ENCODE data around the gene OR6Q1.
"Not testable (repeated sequence)": the region's sequence is repeated elsewhere in the genome, so short reads cannot be mapped to it uniquely, and the experiment has no call there.

Gene OR6Q1, protein sequence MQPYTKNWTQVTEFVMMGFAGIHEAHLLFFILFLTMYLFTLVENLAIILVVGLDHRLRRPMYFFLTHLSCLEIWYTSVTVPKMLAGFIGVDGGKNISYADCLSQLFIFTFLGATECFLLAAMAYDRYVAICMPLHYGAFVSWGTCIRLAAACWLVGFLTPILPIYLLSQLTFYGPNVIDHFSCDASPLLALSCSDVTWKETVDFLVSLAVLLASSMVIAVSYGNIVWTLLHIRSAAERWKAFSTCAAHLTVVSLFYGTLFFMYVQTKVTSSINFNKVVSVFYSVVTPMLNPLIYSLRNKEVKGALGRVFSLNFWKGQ

GRCh38 chr11:58030653-58031052 is at the start of gene OR6Q1:
Gene OR6Q1 (plus strand): TSS chr11:58030953. CDS start chr11:58030953, 0 bp downstream.
- no peak for DNase-seq (ENCODE audit: low read depth, low spot score)

- no peak for DNase-seq (ENCODE audit: low read depth, low spot score)
Observed at GRCh38 chr11:57981536-57981935, 49.2 kb upstream of the OR6Q1 start.

- no peak for DNase-seq (ENCODE audit: low read depth, low spot score)
Observed at GRCh38 chr11:57982776-57983175, 48.0 kb upstream of the OR6Q1 start.

DNA sequence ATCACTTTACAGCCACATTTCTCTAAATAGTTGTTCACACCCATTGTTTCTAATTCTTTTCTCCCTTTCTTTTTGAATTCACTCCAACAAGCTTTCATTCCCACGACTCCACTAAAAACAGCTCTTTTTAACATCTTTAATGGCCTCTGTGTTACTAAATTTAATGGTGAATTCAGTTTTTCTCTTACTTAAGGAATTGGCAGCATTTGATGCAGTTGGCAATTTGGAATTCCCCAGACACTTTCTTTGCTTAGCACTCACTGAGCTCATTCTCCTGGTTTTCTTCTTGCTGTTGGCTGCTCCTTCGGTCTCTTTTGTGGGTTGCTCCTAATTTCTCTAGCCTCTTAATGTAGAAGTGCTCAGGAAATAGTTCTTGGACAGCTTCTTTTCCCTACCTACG is 47.6 kb upstream of the OR6Q1 start:
- no peak for DNase-seq (ENCODE audit: low read depth, low spot score)

- not testable (repeated sequence) for DNase-seq (ENCODE audit: low read depth, low spot score)
Observed at GRCh38 chr11:57999523-57999922, 31.2 kb upstream of the OR6Q1 start.

DNA sequence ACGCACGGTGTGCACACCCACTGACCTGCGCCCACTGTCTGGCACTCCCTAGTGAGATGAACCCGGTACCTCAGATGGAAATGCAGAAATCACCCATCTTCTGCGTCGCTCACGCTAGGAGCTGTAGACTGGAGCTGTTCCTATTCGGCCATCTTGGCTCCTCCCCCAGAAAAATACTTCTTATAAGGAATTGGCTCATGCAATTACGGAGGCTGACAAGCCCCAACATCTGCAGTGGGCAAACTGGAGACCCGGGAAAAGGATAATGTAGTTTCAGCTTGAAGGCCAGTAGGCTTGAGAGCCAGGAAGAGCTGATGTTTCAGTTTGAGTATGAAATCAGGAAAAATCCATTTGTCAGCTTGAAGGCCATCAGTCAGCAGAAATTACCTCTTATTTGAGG is 30.7 kb upstream of the OR6Q1 start:
- not testable (repeated sequence) for DNase-seq (ENCODE audit: low read depth, low spot score)

- DNase-seq (ENCODE audit: low read depth, low spot score) = no peak
Observed at GRCh38 chr11:58000699-58001098, 30.1 kb upstream of the OR6Q1 start.

GRCh38 chr11:58003036-58003435 is 27.7 kb upstream of the OR6Q1 start:
- no peak for DNase-seq (ENCODE audit: low read depth, low spot score)

- DNase-seq (ENCODE audit: low read depth, low spot score) = no peak
Observed at GRCh38 chr11:58003591-58003990, 27.2 kb upstream of the OR6Q1 start.

- DNase-seq (ENCODE audit: low read depth, low spot score) = no peak
Observed at GRCh38 chr11:58004664-58005063, 26.1 kb upstream of the OR6Q1 start.

GRCh38 chr11:58006940-58007339 is 23.8 kb upstream of the OR6Q1 start:
- DNase-seq (ENCODE audit: low read depth, low spot score) = no peak

DNA sequence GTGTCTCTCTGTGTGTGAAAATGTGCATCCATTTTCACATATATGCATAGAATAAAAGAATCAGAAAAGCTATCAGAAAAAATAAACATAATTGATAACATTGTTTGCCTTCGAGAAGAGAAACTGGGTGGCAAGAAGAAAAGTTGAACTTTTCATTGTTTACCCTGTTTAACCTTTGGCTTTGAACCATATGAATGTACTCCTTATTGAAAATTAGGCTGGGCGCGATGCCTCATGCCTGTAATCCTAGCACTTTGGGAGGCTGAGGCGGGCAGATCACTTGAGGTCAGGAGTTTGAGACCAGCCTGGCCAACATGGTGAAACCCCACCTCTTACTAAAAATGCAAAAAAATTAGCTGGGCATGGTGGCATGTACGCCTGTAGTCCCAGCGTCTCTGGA is 19.0 kb upstream of the OR6Q1 start:
- DNase-seq (ENCODE audit: low read depth, low spot score) = no peak

GRCh38 chr11:58023435-58023931 is 7.3 kb upstream of the OR6Q1 start, which contains the start of gene OR9Q1:
Gene OR9Q1 (plus strand): TSS chr11:58023881. CDS start chr11:58179445, 155,564 bp downstream.
- no peak for DNase-seq (ENCODE audit: low read depth, low spot score)

DNA sequence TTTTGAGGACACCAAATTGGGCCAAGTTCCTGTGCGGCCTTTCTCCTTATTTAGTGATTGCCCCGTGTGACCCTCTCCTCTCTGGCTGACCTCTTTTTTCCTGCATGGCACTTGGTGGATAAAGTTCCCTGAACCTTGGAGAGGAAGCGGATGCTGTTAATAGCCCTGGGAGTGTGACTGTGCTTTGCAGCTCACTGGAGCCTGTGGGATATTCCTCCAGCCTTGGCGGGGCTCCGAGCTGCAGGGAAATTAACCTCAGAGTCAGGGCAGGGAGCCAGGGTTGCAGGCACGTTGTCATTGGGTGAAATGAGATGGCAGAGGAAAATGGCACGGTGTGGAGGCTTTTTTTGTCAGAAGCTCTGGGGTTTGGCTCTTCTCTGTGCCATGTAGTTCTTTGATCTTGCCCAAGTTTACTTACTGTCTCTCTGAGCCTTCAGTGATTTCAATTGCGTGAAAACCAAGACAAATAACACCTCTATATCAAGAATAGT is 6.1 kb upstream of the OR6Q1 start:
- DNase-seq (ENCODE audit: low read depth, low spot score) = no peak

- DNase-seq (ENCODE audit: low read depth, low spot score) = no peak
Observed at GRCh38 chr11:58027341-58027740, 3.4 kb upstream of the OR6Q1 start.

DNA sequence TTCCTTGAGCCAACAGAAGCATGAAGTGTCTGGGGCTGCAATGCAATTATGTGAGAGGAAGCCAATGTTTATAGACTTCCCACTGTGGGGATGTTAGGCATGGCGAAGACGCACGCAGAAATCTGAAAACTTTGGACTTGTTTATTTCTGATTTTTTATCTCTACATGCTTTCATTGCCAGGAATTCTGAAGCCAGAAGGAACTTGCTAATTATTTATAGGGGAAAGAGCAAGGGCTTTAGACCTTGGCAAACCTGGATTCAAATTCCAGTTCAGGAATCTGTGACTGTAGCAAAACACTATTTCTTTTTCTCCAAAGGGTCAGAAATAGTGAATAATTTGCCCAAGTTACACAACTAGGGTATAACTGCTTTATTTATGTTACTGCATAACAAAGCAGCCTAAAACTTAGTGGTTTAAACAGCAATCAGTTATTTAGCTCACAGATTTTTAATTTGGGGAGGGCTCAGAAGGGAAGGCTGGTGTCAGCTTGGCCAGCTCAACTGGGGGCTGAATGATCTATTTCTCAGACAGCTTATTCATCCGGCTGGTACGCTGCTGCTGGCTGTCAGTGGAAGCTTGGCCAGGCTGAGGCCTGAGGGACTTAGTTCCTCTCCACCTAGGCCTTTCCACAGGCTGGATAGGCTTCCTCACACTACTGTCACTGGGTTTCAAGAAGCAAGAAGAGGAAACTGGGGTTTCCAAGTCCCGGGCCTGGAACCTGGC is 1.9 kb upstream of the OR6Q1 start:
- no peak for DNase-seq (ENCODE audit: low read depth, low spot score)

- no peak for DNase-seq (ENCODE audit: low read depth, low spot score)
Observed at GRCh38 chr11:58034471-58034870, 3.7 kb downstream of the OR6Q1 start.

- DNase-seq (ENCODE audit: low read depth, low spot score) = no peak
Observed at GRCh38 chr11:58039589-58039988, 8.8 kb downstream of the OR6Q1 start.

DNA sequence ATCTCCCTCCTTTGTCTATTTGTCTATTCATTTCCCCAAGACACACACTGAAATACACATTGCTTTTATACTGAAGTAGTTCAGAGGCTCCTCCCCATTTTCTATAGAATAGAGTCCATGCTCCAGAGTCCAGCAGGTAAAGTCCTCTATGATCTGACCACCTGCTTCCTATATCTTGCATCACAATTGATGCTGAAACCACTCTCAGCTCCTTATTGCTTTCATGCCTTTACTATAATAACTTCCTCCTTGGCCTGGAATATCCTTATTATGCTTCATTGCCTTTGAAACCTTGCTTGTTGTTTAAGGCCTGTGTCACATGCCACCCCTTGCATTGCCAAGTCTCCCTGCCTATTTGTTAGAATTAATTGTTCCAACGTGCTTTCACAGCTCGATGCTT is 12.6 kb downstream of the OR6Q1 start:
- DNase-seq (ENCODE audit: low read depth, low spot score) = no peak

- DNase-seq (ENCODE audit: low read depth, low spot score) = no peak
Observed at GRCh38 chr11:58046231-58046630, 15.5 kb downstream of the OR6Q1 start.

DNA sequence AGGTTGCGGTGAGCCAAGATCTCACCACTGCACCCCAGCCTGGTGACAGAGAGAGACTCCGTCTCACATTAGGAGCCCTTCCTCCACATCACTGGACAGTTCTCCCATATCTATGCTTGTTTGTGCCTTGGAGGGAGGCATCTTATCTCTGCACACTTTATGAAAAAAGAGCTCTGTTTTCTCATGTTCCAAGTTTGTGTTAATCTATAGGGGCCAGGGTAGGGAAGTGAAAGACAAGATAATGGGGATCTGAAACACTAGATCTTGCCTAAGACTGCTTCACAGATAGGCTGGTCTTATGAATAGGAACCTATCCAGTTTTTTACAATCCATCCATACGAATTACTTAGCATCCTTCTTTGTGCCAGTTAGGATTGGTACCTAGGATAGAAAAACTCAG is 17.1 kb downstream of the OR6Q1 start:
- no peak for DNase-seq (ENCODE audit: low read depth, low spot score)

GRCh38 chr11:58055806-58056401 is 25.2 kb downstream of the OR6Q1 start:
- no peak for DNase-seq (ENCODE audit: low read depth, low spot score)

Measured in activated naive CD8-positive, alpha-beta T cell treated with anti-CD3 and anti-CD28 coated beads, Interleukin-2, amount 50 U/mL, for 16 hours (primary cell).